Measurements from ENCODE around the gene SIK3.

DNA sequence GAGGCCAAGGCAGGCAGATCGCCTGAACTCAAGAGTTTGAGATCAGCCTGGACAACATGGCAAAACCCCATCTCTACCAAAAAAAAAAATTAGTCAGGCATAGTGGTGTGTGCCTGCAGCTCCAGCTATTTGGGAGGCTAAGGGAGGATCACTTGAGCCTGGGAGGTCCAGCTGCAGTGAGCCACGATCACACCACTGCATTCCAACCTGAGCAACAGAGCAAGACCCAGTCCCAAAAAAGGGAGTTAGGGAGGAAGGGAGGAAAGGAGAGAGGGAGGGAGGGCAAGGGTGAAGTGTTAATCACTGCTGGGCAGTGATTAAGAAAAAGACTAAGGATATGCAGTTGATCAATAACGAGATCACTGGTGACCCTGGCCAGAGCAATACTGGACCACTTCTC, 204.8 kb downstream of the SIK3 start:
- TF ChIP-seq, protein P1, sequence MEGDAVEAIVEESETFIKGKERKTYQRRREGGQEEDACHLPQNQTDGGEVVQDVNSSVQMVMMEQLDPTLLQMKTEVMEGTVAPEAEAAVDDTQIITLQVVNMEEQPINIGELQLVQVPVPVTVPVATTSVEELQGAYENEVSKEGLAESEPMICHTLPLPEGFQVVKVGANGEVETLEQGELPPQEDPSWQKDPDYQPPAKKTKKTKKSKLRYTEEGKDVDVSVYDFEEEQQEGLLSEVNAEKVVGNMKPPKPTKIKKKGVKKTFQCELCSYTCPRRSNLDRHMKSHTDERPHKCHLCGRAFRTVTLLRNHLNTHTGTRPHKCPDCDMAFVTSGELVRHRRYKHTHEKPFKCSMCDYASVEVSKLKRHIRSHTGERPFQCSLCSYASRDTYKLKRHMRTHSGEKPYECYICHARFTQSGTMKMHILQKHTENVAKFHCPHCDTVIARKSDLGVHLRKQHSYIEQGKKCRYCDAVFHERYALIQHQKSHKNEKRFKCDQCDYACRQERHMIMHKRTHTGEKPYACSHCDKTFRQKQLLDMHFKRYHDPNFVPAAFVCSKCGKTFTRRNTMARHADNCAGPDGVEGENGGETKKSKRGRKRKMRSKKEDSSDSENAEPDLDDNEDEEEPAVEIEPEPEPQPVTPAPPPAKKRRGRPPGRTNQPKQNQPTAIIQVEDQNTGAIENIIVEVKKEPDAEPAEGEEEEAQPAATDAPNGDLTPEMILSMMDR (conservative IDR thresholded peaks at IDR 0.05; ENCODE audit: low read depth, low read length): no peak
- TF ChIP-seq EZH2phosphoT487 (IDR thresholded peaks at IDR 0.05; ENCODE audit: borderline replicate concordance, low read length): no peak
- TF ChIP-seq EZH2 (IDR thresholded peaks at IDR 0.05; ENCODE audit: low read length, unreplicated experiment): no peak
